ENCODE measurements around the gene RPL18. TPM values are rescaled to one million over a fixed set of nuclear protein-coding genes. Genes with fewer than 3 reads are reported as not detected.

RPL18 gene
- total and polyA plus RNA-seq, 9 of the 15 experiments (the other 6 are each of a cell fraction or from before 2014, with no cell fraction given) = 312 to 2,635 (median 1,653) TPM

GRCh38 chr19:48603850-48604249 is 15.1 kb downstream of the RPL18 start (continued):
- 0 out of 3 replicates have a peak, but pooled peaks of 1 of the 2 experiments have one; percentile 36 for TF ChIP-seq CBX3 (IDR thresholded peaks at IDR 0.05; ENCODE audit: borderline replicate concordance in 1 of 2, low read length in 2 of 2)
- peak; percentile 72 to 79 for TF ChIP-seq KDM1A (IDR thresholded peaks at IDR 0.05)
- TF ChIP-seq ZBTB33 (CRISPR knock-in tag; IDR thresholded peaks at IDR 0.05) = no peak
- TF ChIP-seq PRMT5 (CRISPR knock-in tag; IDR thresholded peaks at IDR 0.05) = no peak
- TF ChIP-seq RCOR1 (IDR thresholded peaks at IDR 0.05; ENCODE audit: borderline replicate concordance in 1 of 2, low read depth in 2 of 2, low read length in 2 of 2) = peak in 1 of 2 experiments; percentile 49; a peak in 1 of 4 replicates
- peak; percentile 79 for TF ChIP-seq ZNF121 (CRISPR knock-in tag; conservative IDR thresholded peaks at IDR 0.05)
- no peak for TF ChIP-seq MYNN (IDR thresholded peaks at IDR 0.05)
- no peak for TF ChIP-seq MYNN (CRISPR knock-in tag; IDR thresholded peaks at IDR 0.05)
- no peak for TF ChIP-seq DNMT1 (IDR thresholded peaks at IDR 0.05)
- peak; percentile 82 for TF ChIP-seq RBM25 (IDR thresholded peaks at IDR 0.05; ENCODE audit: low read depth, low read length, severe bottlenecking)
- TF ChIP-seq ELK3 (CRISPR knock-in tag; IDR thresholded peaks at IDR 0.05) = no peak
- TF ChIP-seq GATAD2B (IDR thresholded peaks at IDR 0.05; ENCODE audit: borderline replicate concordance) = no peak
- TF ChIP-seq ZNF609 (CRISPR knock-in tag; IDR thresholded peaks at IDR 0.05; ENCODE audit: borderline replicate concordance) = no peak
- TF ChIP-seq ADNP (tag; IDR thresholded peaks at IDR 0.05) = peak; percentile 70
- TF ChIP-seq STAG1 (CRISPR knock-in tag; IDR thresholded peaks at IDR 0.05; ENCODE audit: borderline replicate concordance) = 0 out of 2 replicates have a peak, but pooled peaks have one; percentile 13
- TF ChIP-seq RHOXF2B (CRISPR knock-in tag; conservative IDR thresholded peaks at IDR 0.05) = no peak
- no peak for TF ChIP-seq SMAD3 (CRISPR knock-in tag; conservative IDR thresholded peaks at IDR 0.05)
- no peak for TF ChIP-seq SMAD2 (IDR thresholded peaks at IDR 0.05; ENCODE audit: low read depth, low read length)

Measured in K562 (cell line).